ENCODE results near the gene A3GALT2.

Gene A3GALT2

DNA sequence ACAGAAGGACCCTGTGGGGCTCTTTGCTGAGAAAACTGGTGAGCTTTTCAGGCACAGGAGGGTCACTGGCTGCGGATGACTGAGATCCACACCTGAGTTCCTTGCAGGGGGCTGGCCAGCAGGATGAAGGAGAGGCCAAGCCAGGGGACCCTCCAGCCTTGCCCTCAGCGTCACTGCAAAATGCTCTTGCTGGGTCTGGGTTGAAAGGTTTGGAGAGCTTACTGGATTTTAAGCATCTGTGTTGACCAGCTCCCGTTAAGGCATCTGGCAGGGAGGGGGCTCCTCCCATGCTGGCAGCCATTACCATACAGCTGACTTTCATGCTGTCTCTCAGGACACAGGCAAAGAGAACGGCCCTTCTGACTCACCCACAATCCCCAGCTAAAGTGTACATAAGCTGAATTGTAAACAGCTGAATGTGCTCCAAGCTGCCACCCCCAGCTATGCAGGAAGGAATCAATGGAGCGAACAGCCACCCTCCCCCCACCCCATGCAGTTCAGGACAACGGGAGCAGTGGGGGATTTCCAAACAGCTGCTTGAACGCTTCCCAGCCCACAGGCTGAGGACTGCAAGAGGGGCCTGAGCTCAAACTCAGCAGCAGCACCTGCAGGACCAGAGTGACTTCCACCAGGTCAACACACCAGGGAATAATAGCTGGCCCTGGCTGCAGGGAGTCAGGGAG lies 21.3 kb upstream of the A3GALT2 start (continued):
- peak; percentile 78; the same call in 1 of the 2 replicates for TF ChIP-seq ZNF24 (tag by site-specific recombination; IDR thresholded peaks at IDR 0.05)
- TF ChIP-seq WT1 (tag by site-specific recombination; IDR thresholded peaks at IDR 0.05) = peak; percentile 63
- no peak for TF ChIP-seq ZNF548 (tag by site-specific recombination; IDR thresholded peaks at IDR 0.05)
- TF ChIP-seq ZEB2 (tag by site-specific recombination; IDR thresholded peaks at IDR 0.05) = peak; percentile 78
- no peak for TF ChIP-seq ZNF324 (tag by site-specific recombination; IDR thresholded peaks at IDR 0.05)
- TF ChIP-seq, protein P1, sequence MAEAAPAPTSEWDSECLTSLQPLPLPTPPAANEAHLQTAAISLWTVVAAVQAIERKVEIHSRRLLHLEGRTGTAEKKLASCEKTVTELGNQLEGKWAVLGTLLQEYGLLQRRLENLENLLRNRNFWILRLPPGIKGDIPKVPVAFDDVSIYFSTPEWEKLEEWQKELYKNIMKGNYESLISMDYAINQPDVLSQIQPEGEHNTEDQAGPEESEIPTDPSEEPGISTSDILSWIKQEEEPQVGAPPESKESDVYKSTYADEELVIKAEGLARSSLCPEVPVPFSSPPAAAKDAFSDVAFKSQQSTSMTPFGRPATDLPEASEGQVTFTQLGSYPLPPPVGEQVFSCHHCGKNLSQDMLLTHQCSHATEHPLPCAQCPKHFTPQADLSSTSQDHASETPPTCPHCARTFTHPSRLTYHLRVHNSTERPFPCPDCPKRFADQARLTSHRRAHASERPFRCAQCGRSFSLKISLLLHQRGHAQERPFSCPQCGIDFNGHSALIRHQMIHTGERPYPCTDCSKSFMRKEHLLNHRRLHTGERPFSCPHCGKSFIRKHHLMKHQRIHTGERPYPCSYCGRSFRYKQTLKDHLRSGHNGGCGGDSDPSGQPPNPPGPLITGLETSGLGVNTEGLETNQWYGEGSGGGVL (tag by site-specific recombination; IDR thresholded peaks at IDR 0.05) = peak; percentile 88
- TF ChIP-seq ZBTB1 (tag by site-specific recombination; IDR thresholded peaks at IDR 0.05) = no peak
- no peak for TF ChIP-seq ZNF292 (tag by site-specific recombination; IDR thresholded peaks at IDR 0.05; ENCODE audit: borderline replicate concordance, low read depth)
- TF ChIP-seq, protein P2, sequence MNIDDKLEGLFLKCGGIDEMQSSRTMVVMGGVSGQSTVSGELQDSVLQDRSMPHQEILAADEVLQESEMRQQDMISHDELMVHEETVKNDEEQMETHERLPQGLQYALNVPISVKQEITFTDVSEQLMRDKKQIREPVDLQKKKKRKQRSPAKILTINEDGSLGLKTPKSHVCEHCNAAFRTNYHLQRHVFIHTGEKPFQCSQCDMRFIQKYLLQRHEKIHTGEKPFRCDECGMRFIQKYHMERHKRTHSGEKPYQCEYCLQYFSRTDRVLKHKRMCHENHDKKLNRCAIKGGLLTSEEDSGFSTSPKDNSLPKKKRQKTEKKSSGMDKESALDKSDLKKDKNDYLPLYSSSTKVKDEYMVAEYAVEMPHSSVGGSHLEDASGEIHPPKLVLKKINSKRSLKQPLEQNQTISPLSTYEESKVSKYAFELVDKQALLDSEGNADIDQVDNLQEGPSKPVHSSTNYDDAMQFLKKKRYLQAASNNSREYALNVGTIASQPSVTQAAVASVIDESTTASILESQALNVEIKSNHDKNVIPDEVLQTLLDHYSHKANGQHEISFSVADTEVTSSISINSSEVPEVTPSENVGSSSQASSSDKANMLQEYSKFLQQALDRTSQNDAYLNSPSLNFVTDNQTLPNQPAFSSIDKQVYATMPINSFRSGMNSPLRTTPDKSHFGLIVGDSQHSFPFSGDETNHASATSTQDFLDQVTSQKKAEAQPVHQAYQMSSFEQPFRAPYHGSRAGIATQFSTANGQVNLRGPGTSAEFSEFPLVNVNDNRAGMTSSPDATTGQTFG (tag by site-specific recombination; IDR thresholded peaks at IDR 0.05; ENCODE audit: borderline replicate concordance) = no peak
- peak; percentile 94 for TF ChIP-seq TRIM28 (IDR thresholded peaks at IDR 0.05; ENCODE audit: borderline replicate concordance, low read length)
- TF ChIP-seq ZFP41 (tag by site-specific recombination; IDR thresholded peaks at IDR 0.05; ENCODE audit: borderline replicate concordance) = no peak
- TF ChIP-seq ZNF335 (tag by site-specific recombination; conservative IDR thresholded peaks at IDR 0.05) = peak; percentile 55
- TF ChIP-seq SP2 (tag by site-specific recombination; IDR thresholded peaks at IDR 0.05) = peak; percentile 31; the same call in 1 of the 2 replicates
- TF ChIP-seq GLIS2 (tag by site-specific recombination; IDR thresholded peaks at IDR 0.05) = peak; percentile 59
- 0 out of 2 replicates have a peak, but pooled peaks have one; percentile 47 for TF ChIP-seq ZSCAN30 (tag by site-specific recombination; IDR thresholded peaks at IDR 0.05)
- TF ChIP-seq, protein P3, sequence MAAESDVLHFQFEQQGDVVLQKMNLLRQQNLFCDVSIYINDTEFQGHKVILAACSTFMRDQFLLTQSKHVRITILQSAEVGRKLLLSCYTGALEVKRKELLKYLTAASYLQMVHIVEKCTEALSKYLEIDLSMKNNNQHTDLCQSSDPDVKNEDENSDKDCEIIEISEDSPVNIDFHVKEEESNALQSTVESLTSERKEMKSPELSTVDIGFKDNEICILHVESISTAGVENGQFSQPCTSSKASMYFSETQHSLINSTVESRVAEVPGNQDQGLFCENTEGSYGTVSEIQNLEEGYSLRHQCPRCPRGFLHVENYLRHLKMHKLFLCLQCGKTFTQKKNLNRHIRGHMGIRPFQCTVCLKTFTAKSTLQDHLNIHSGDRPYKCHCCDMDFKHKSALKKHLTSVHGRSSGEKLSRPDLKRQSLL (tag by site-specific recombination; IDR thresholded peaks at IDR 0.05) = no peak
- TF ChIP-seq YY2 (tag by site-specific recombination; IDR thresholded peaks at IDR 0.05) = peak; percentile 48; the same call in 1 of the 2 replicates
- no peak for TF ChIP-seq ZNF544 (tag by site-specific recombination; IDR thresholded peaks at IDR 0.05)
- TF ChIP-seq ZNF2 (tag by site-specific recombination; IDR thresholded peaks at IDR 0.05) = 0 out of 2 replicates have a peak, but pooled peaks have one; percentile 40
- no peak for TF ChIP-seq ZNF707 (tag by site-specific recombination; IDR thresholded peaks at IDR 0.05)
- peak; percentile 55; the same call in 1 of the 2 replicates for TF ChIP-seq ZNF423 (tag by site-specific recombination; IDR thresholded peaks at IDR 0.05)
- TF ChIP-seq ZNF404 (tag by site-specific recombination; IDR thresholded peaks at IDR 0.05) = no peak
- TF ChIP-seq ZFP69B (tag by site-specific recombination; IDR thresholded peaks at IDR 0.05) = 0 out of 2 replicates have a peak, but pooled peaks have one; percentile 42
- TF ChIP-seq ZNF426 (tag by site-specific recombination; IDR thresholded peaks at IDR 0.05) = no peak
- no peak for TF ChIP-seq ZNF16 (tag by site-specific recombination; IDR thresholded peaks at IDR 0.05; ENCODE audit: low read depth)
- TF ChIP-seq ZNF174 (tag by site-specific recombination; IDR thresholded peaks at IDR 0.05) = no peak
- 0 out of 2 replicates have a peak, but pooled peaks have one; percentile 59 for TF ChIP-seq ZNF692 (tag by site-specific recombination; IDR thresholded peaks at IDR 0.05)
- peak; percentile 98 for TF ChIP-seq ZIC2 (tag by site-specific recombination; IDR thresholded peaks at IDR 0.05)
- TF ChIP-seq, protein P4, sequence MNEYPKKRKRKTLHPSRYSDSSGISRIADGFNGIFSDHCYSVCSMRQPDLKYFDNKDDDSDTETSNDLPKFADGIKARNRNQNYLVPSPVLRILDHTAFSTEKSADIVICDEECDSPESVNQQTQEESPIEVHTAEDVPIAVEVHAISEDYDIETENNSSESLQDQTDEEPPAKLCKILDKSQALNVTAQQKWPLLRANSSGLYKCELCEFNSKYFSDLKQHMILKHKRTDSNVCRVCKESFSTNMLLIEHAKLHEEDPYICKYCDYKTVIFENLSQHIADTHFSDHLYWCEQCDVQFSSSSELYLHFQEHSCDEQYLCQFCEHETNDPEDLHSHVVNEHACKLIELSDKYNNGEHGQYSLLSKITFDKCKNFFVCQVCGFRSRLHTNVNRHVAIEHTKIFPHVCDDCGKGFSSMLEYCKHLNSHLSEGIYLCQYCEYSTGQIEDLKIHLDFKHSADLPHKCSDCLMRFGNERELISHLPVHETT (tag by site-specific recombination; IDR thresholded peaks at IDR 0.05) = no peak; the same call in 1 of the 2 replicates
- TF ChIP-seq ZNF121 (tag by site-specific recombination; IDR thresholded peaks at IDR 0.05) = no peak
- TF ChIP-seq ZNF558 (tag by site-specific recombination; IDR thresholded peaks at IDR 0.05) = no peak
- no peak for TF ChIP-seq ZBTB7A (tag by site-specific recombination; IDR thresholded peaks at IDR 0.05; ENCODE audit: low read depth)
- no peak for TF ChIP-seq ZBTB48 (tag by site-specific recombination; IDR thresholded peaks at IDR 0.05)
- TF ChIP-seq OSR2 (tag by site-specific recombination; IDR thresholded peaks at IDR 0.05) = peak; percentile 64
